Left lobe of liver (tissue), 2 donors: ENCODE measurements around the gene HS3ST5. TPM values are rescaled to one million over a fixed set of nuclear protein-coding genes. Genes with fewer than 3 reads are reported as not detected.
"Not testable (repeated sequence)": the region's sequence is repeated elsewhere in the genome, so short reads cannot be mapped to it uniquely, and the experiment has no call there.

Source experiments
- ATAC-seq: fragments of 200-7000 bp; cut with Tn5 transposase; one replicate; pipeline ENCODE4 v1.9.1; 2020; ENCODE audit warnings: mild to moderate bottlenecking, moderate library complexity
- DNase-seq: peaks from one replicate; pipeline ENCODE4 v3.0.0-alpha.2; 2020; ENCODE audit warnings: low spot score
- total RNA-seq: library from RNA; stranded (reverse); gene quantifications from one replicate; pipeline ENCODE4 v1.2.1, GENCODE V29; 2021
- donor health status: DM: no; HTN: no; CAD: no; lungs with moderate emphysema.
- donor health status: DM: no; HTN: yes; CAD: no.

The HS3ST5 gene
- total RNA-seq, 1 donor from 2014 or later, result not detected

DNA sequence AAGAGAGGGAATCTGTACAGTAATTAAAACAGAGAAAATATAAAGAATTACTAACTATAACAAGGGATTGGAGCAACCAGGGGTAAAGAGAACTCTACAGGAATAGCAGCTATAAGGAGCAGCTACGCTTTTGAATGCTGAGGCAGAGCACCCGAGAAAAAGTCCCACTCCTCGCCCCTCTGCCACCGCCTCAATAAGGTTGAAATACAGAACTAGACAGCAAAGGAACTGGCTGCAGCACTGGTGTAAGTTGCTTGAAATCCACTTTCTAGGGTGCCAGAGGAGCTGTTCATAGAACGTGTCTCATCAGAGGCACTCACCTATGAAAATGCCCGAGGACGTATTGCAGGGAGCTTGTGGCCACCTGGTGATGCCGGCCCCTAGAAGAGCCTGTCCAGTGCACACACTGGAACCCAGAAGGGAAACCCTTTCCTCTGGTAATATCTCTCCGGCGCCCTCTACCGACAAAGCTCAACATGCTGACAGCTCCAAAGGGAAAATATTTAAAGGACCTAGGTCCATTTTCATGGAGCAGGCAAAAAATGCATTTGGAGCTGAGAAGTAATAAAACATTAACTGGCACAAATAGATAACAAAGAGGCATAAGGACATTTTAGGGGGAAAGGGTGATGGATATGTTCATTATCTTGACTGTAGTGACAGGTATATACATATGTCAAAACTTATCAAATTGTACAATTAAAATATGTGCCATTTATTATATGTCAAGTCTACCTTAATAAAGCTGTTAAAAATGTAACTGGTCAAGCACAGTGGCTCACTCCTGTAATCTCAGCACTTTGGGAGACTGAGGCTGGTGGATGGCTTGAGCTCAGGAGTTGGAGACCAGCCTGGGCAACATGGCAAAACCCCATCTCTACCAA, 234.5 kb downstream of the HS3ST5 start:
- DNase-seq, result peak; percentile 59
- ATAC-seq, result peak; percentile 83

DNA sequence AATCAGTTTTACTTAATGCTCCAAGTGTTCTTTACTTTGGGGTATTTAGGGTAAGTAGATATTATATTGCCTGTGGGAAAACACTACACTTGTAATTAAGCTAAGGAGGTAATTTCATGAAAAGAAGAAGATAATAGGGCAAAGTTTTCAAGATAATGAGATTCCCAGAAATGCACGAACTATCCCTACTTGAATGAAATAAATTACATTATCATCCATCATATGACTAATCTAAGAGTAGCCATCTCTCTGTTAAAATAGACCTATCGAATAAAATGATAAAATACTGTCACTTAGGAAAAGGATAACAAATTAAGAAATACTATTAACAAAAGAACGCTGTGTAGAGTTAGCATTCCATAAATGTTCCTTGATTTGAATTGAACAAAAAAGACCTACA, 236.8 kb downstream of the HS3ST5 start:
- ATAC-seq, result no peak
- DNase-seq, result no peak

GRCh38 chr6:114101255-114101654, 241.6 kb downstream of the HS3ST5 start:
- DNase-seq (no peak), ATAC-seq (no peak)

DNA sequence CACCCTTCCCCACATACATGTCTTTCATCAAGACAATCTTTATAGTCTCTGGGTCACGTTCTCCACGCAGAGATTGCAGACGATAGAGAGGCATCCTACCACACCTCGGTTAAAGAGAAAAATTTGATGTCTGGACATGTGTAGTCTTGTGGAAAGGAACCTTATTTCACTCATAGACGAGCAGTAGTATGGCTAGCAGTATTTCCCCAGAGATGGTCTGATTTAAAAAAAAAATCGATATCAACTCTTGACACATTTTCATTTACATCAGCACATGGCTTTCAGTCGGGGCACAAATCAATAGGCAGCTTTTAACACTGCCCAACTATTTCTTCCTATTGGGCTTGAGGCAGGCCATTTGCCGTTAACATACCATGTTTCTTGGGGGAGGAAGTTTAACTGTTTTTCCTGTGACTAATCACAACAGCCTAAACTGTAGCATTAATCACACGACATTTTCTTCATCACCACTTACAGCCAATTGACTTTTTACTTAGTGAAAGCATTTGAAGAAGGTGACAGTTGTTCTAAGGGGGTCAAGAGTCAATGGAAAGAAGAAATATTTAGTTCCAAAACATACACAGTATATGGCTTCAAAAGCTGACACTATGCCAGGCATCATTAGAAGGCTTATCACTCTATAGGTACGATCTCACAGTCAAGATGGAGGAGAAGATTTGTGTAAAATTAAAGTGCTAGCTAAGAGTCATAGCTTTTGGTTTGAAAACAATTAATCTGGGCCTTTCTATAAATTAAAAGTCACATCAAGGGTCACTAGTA, 242.4 kb downstream of the HS3ST5 start:
- no peak for DNase-seq
- no peak for ATAC-seq

DNA sequence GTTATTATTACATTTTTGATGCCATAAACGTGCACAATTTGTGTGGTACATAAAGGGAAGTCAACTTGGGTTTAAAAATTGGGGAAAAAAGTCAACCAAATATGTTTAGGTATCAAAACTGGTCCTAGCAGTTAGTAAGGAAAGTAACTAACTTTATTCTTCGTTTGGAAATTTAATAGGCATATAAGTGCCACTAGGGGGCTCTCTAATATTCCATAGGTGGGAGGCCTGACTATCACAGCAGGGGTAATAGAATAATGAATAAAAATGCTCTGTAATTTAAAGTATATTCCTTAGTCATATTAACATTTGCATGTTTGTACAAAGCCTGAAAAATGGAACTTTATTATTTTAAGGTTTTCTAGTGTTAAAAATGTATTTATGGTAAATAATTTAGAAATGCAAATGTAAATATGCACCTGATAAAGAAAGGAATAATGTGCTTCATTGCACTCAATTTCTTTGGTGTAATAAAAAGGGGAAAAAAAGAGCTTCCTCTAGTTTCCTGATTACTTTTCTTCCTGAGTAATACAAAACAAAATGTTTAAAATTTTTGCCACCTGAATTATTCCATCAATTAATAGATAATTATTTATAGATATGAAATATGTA, 246.2 kb downstream of the HS3ST5 start:
- ATAC-seq, result peak; percentile 71
- DNase-seq, result no peak

DNA sequence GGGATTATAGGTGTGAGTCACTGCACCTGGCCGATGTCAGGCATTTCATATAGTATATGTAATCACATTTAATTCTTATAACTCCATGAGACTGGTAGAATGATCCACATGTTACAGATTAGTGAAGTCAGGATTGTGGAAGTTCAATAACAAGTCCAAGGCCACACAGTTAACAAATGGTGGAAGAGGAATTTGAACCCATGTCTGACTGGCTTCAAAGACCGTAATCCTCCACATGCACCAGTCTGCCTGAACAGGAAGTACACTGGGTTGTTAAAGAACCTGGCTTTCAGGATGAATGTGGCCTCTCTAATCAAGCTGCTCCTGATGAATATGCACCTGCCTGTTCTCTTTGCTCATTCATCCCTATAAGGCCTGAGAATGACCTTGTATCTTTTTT, 249.9 kb downstream of the HS3ST5 start:
- ATAC-seq (no peak), DNase-seq (no peak)

DNA sequence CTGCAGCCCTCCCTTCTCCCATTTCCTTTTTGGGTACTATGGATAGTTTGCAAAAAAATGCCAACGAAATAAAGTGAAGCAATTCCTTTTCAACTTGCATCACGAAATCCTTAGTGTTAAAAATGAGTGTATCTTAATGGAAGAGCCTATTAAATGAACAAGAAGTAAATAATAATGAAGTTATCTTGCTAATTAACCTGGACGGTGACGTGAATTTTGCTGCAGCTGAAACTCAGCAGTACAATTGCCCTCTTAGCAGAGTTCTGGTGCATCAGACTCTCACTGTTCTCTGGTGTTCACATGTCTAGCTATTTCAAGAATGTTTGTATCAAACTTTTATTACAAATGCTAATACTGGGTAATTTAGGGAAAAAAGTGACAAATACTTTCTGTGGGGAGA, 252.2 kb downstream of the HS3ST5 start:
- ATAC-seq, result no peak
- no peak for DNase-seq

DNA sequence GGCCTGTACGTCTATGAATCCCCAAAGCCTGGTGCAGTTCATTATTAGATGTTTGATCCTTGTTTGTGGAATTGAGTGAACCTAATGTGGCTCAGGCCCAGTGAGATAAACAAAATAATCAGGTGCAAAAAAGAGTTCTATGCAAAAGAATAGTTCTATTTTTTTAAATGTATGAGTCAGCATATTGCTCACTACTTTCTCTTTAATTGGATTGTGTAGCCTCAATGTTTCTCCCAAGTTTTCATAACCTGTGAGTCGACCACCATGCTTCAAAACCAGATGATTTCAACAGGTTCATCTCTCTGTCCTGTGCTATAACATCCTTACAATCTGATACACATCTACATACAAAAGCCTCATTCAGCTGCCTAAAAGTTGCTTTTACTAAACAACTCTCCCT, 255.3 kb downstream of the HS3ST5 start:
- ATAC-seq, result no peak
- no peak for DNase-seq

DNA sequence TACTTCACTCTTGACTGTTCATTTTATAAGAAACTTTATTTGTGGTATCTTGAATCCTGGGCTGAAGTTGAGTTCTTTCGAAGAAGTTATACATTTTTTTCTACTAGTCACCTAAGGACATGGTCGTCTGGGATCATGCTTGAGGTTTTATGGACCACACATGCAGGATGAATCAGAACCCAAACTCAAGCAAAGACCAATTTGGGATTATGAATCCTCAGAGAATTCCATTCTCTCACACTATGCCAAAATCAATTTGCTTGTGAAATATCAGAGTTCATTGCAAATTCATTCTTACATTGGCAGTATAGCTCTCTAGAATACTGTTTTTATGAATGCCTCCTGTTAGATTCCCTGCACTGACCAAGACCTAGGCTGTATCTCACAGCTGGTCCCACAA, 257.6 kb downstream of the HS3ST5 start:
- DNase-seq (no peak), ATAC-seq (no peak)

GRCh38 chr6:114084327-114084890, 258.4 kb downstream of the HS3ST5 start:
- ATAC-seq, result no peak
- no peak for DNase-seq

GRCh38 chr6:114083251-114083650, 259.6 kb downstream of the HS3ST5 start:
- DNase-seq (no peak), ATAC-seq (no peak)

DNA sequence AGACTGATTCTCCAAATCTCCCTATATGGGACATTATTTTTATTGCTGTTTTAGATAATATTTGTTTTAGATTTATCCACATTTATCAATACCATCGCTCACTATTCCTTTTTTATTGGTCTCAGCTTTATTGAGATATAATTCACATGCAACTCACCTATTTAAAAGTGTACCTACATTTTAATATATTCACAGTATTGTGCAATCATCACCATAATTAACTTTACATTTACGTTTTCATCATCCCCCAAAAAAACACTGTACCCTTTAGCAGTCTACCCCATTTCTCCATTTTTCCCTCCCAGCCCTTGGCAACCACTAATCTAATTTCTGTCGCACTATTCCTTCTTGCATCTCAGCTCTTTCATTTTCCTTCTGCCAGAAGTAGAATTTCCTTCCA, 261.1 kb downstream of the HS3ST5 start:
- ATAC-seq, result no peak
- DNase-seq, result no peak

GRCh38 chr6:114080891-114081510, 261.8 kb downstream of the HS3ST5 start:
- DNase-seq, result no peak
- ATAC-seq, result no peak

- not testable (repeated sequence) for ATAC-seq
Measured at GRCh38 chr6:114080410-114080809, 262.4 kb downstream of the HS3ST5 start.

GRCh38 chr6:114075777-114076176, 267.0 kb downstream of the HS3ST5 start:
- no peak for DNase-seq
- no peak for ATAC-seq

More at GRCh38 chr6:114080410-114080809, 262.4 kb downstream of the HS3ST5 start:
- not testable (repeated sequence) for DNase-seq

- ATAC-seq, result no peak
- DNase-seq, result no peak
Measured at GRCh38 chr6:114075300-114075699, 267.5 kb downstream of the HS3ST5 start.

DNA sequence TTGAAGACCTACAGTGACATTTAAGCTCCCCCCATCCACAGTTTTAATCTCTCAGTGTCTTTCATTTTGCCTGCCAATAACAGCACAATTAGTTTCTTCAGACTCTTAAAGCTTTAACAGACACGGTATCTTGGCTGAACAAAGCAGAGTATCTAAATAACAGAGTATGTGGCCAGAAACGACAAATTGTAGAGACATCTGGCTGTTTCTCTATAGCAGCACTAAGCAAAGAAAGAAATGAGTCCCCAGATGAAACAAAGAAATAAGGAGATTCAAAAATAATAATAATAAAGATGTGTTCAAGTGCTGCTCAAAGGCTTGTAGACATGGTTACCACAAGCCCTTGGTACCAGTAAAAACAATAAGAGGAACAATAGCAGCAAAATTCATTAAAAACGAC, 274.1 kb downstream of the HS3ST5 start:
- DNase-seq, result no peak
- ATAC-seq, result no peak

GRCh38 chr6:114068116-114068515, 274.7 kb downstream of the HS3ST5 start:
- ATAC-seq (no peak), DNase-seq (no peak)

- ATAC-seq (no peak), DNase-seq (no peak)
Measured at GRCh38 chr6:114064862-114065261, 278.0 kb downstream of the HS3ST5 start.

DNA sequence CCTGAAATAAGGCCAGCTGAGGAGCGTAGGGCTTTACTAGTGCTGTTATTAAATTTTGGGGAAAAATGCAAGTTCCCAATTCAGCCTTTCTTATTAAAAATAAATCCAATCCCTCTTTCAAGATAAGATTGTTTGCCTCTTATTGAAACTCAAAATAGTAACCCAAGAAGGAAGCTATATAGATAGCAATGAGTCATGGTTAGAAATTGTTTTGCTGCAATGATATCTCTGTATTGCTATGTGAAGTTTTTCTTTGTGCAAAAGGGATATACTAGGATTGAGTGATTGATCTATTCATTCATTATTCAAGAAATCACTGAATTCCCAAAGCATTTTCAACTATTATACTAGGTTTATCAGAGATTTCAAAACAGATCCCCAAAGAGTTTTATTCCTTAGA, 278.9 kb downstream of the HS3ST5 start:
- ATAC-seq (no peak), DNase-seq (no peak)

DNA sequence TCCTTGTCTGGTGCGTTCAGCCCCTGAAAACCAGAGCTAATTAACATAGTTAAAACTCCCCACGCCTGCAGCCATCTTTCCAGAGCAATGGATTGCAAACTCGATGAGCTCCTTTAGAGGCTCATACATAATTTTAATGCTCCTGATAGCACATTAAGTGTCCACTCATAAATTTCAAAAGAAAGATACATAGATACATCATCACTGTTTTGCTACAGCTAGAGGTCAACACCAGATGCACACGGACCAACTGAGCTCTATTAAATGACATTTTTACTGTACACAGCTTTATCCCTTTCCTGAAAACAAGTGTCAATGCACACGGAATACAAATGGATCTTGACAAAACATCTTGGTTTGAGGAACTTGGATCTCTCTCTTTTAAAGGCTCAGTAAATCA, 280.6 kb downstream of the HS3ST5 start:
- ATAC-seq (no peak), DNase-seq (no peak)
